Subcutaneous adipose tissue (tissue), 4 donors: ENCODE data around the gene ULK1. TPM values are rescaled to one million over a fixed set of nuclear protein-coding genes. Genes with fewer than 3 reads are reported as not detected.

Experiments used
- CTCF ChIP-seq: fragments of 450-650 bp; IDR thresholded peaks from one replicate; pipeline ENCODE4 v1.5.1; 2016; ENCODE audit warnings: low read depth, mild to moderate bottlenecking, control low read depth, antibody characterized with exemption, moderate library complexity
- total RNA-seq, 4 donors: library from RNA; depleted of rRNA; stranded (reverse); fragments of >200 nt; gene quantifications; one replicate each; pipeline ENCODE4 v1.1.0, GENCODE V29; 2016

ULK1 gene
- total RNA-seq, 4 donors from 2014 or later = 10.9 to 35.8 (median 16.3) TPM

DNA sequence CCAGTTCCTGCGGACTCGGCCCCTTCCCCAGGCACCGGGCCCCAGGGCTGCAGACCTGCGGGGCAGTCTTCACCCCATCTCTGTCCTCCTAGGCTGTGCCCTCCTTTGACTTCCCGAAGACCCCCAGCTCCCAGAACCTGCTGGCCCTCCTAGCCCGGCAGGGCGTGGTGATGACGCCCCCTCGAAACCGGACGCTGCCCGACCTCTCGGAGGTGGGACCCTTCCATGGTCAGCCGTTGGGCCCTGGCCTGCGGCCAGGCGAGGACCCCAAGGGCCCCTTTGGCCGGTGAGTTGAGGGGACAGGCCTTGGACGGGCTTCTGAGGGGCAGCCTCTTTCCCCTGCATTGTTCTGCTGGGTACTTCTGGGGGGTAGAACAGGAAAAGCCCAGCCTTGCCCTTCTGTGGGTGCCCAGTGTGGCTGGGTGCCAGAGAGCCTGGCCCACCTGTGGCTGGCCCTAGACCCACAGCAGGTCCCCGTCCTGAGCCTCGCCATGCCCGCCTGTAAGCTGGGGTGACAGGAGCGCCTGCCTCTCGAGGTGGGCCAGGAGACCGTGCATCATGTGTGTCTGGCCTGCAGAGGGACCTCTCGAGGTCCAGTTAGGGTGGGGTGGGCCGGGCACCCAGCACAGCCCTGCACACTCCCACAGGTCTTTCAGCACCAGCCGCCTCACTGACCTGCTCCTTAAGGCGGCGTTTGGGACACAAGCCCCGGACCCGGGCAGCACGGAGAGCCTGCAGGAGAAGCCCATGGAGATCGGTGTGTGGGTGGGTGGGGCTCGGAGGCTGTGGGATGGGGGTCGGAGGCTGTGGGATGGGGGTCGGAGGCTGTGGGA lies 22.1 kb downstream of the ULK1 start:
- TF ChIP-seq CTCF = no peak

GRCh38 chr12:131917139-131917710 lies 22.8 kb downstream of the ULK1 start:
- no peak for TF ChIP-seq CTCF

GRCh38 chr12:131917711-131918306 lies 23.4 kb downstream of the ULK1 start:
- no peak for TF ChIP-seq CTCF

GRCh38 chr12:131918311-131919050 lies 24.1 kb downstream of the ULK1 start:
- TF ChIP-seq CTCF = no peak

DNA sequence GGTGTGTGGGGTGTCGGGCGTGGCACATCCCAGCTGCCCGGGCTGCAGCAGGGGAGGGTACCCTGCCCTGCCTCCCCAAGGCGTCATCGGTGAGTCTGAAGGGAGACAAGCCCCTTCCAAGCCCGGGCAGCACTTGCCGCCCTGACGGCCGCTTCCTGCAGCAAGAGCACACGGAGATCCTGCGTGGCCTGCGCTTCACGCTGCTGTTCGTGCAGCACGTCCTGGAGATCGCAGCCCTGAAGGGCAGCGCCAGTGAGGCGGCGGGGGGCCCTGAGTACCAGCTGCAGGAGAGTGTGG lies 24.6 kb downstream of the ULK1 start:
- TF ChIP-seq CTCF = no peak

DNA sequence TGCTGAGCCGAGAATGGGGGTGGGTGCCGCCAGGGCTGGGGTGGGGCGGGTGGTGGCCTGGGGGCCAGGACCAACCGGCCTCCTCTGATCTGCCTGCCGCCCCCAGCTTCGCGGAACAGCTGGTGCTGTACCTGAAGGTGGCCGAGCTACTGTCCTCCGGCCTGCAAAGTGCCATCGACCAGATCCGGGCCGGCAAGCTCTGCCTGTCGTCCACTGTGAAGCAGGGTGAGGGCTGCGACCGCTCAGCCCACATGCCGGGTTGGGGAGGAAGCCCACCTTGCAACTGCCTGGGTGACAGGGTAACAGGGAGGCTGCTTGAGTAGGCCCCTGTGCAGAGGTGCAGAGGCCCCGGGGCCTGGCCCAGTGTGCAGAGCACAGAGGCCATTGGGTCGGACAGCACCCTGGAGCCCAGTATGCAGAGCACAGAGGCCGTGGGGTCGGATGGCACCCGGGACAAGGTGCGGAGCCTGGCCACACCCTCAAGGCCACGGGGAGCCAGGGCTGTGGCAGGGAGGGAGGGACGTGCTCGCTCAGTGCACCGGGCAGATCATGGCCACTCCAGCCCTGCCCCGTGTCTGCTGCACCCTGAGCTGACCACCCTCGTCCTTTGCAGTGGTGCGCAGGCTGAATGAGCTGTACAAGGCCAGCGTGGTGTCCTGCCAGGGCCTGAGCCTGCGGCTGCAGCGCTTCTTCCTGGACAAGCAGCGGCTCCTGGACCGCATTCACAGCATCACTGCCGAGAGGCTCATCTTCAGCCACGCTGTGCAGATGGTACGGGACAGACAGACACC lies 25.1 kb downstream of the ULK1 start:
- no peak for TF ChIP-seq CTCF
